GM03348 (cell line): ENCODE measurements around the gene NDUFB10.

ENCODE experiments used
- DNase-seq: peaks from one replicate; pipeline ENCODE4 v3.0.0; 2012; ENCODE audit warnings: low spot score

The NDUFB10 gene

DNA sequence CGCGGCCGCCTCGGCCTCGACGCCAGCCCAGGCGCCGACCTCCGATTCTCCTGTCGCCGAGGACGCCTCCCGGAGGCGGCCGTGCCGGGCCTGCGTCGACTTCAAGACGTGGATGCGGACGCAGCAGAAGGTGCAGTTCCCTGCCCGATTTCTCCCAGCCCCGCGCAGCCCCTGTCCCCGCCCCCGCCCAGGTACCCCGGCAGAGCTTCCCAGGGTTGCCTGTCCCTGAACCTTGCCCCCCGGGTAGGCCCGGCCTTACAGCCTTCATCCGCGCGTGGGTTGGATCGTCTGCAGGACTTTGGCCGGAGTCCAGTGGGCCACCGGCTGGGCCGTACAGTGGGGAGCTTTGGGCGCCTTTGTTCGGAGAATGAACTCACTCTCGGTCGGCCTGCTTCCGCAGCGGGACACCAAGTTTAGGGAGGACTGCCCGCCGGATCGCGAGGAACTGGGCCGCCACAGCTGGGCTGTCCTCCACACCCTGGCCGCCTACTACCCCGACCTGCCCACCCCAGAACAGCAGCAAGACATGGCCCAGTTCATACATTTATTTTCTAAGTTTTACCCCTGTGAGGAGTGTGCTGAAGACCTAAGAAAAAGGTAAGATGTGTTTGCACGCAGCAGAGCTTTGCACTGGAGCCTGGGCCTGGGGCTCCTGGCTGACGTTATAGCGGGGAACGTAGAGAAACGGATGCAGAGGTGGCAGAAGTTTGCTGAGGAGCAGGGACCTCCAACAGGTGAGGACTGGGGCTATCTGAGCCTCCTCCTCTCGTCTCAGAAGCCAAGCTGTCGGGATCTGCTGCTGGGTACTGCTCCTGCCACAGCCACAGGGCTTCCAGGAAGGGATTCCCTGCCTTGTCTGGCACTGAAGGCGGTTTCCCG lies 25.2 kb downstream of the NDUFB10 start:
- DNase-seq = peak; percentile 31

DNA sequence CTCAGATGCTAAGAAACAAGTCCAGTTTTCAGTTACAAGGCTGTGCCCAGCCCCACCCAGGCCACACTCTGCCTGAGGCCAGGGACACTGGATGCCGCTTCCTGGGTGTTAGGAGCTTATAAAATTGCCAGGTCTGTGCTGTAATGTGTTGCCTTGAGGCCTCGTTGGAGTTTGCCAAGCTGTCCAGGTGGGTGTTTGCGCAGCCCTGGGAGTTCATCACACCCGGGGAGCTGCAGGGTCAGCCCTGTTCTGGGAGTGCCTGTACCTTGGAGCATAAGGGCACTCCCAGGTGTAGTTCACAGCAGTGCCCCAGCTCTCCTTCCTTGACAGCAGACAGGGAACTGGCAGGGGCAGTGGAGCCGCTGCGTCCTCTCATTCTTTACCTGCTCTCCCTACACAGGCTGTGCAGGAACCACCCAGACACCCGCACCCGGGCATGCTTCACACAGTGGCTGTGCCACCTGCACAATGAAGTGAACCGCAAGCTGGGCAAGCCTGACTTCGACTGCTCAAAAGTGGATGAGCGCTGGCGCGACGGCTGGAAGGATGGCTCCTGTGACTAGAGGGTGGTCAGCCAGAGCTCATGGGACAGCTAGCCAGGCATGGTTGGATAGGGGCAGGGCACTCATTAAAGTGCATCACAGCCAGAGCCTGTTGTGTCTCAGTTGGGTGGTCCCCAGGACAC lies 26.3 kb downstream of the NDUFB10 start:
- DNase-seq = no peak

DNA sequence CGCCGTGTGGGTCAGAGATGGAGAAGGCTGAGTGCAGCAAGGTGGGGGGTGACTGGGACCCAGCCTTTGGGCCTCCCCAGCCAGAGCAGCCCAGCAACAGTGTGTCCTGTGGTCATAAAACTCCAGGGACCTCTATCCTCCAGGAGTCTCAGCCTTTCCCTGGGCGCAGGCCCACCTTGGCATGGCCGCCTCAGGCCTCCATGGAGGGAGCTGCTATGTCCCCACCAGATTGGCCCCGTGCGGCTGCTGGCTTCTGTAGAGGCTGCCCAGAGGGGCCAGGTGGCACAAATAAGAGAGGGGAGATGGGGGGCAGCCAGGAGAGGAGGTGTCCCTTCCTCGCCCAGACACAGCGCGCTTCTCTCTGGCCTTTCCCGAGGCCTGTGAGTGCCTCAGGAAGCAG lies 27.9 kb downstream of the NDUFB10 start:
- no peak for DNase-seq

DNA sequence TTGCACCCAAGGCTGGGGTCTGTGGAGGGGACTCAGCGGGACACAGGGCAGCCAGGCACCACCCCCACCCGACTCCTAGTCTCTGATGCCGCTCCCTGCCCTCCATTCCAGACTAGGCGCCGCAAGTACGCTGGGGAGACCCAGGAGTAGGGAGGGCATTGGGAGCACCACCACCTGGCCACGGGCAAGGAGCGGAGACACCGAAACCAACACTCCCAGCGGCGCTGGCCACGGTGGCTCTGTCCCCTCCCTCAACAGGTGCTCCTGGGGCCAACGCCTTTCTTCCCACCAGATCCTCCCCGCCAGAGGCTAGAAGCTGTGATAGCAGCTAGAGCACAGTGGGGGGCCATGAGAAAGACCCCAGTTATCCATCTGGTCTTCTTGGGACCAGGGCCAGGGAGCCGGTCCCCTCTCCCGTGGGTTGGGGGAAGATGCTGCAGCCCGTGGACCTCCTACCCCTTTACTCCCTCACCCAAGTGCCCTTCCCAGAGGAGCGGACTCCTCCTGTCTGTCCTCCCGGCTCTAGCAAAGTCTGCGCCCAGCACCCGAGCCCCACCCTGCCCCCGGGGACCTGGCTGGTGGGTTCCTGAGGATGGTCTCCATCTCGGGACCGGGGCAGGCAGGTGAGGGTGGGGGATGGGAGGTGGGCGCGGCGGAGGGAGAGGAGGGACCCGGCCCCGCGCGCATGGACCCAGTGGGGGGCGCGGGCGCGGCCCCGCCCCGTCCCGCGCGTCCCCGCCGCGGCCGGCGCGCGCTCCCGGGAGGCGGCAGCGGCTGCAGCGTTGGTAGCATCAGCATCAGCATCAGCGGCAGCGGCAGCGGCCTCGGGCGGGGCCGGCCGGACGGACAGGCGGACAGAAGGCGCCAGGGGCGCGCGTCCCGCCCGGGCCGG lies 30.1 kb downstream of the NDUFB10 start, which contains the start of gene SYNGR3:
TSS of gene SYNGR3 (plus strand) at position 762 of the 892 bp plus-strand sequence. CDS start 133 bp downstream, outside the sequence.
- peak; percentile 47 for DNase-seq

DNA sequence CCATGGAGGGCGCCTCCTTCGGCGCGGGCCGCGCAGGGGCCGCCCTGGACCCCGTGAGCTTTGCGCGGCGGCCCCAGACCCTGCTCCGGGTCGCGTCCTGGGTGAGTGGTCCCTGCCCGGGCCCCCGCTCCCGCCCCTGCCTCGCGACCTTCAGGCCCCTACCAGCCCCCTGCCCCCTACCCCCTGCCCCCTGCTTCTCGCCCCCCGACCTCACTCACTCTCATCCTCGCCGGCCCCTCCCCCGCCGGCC lies 30.7 kb downstream of the NDUFB10 start:
- DNase-seq = no peak

DNA sequence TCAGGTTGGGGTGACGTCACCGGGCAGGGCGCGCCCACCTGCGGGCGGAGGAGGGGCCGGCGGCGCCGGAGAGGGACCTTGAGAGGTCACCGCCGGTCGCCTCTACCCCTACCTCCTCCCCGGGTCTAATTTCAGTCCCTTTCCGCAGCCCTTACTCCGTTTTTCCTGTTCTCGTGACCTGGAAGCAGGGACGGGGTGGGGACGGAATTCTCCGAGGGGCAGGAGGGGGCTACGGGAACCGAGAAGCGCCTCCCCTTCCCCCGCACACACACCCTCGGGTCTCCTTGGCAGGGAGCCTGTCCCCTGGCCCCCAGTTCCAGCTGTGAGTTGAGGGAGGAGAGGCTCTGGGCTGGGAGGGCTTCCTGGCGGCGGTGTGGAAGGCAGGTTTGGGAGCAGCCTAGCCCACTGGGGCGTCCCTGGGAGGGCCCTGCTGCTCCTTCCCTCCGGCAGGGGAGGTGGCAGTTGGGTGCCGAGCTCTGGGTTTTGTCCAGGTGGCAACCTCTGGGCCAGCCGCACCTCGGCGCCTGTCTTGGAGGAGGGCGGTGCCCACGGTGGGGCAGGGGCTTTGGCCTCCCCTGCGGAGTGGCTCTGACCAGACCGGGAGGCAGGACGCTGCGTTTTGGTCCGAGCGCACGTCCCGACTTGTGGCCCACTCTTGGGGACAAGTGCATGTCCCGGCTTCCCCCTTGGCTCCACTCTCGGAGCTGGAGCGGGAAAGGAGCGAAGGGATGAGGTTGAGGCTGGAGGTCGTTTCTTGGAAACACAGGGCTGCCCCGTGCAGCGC lies 31.2 kb downstream of the NDUFB10 start:
- DNase-seq = no peak

DNA sequence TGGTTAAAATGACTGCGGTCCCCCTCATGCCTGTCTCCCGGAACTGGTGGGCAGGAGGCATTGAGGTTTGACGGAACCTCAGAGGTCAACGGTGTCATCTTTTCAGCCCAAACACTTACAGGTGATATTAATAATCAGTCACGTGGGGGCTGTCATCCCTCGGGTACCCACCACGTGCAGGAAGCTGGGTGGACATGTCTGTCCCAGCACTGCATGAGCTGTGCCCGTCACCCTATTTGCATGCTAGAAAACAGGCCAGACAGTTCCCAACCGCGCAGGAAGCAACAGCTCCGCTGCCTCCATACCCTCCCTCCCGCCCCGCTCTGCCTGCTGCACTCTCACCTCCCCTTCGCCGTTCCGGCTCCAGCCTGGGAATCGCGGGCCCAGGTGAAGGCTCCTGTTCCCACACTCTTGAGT lies 31.8 kb downstream of the NDUFB10 start:
- no peak for DNase-seq

DNA sequence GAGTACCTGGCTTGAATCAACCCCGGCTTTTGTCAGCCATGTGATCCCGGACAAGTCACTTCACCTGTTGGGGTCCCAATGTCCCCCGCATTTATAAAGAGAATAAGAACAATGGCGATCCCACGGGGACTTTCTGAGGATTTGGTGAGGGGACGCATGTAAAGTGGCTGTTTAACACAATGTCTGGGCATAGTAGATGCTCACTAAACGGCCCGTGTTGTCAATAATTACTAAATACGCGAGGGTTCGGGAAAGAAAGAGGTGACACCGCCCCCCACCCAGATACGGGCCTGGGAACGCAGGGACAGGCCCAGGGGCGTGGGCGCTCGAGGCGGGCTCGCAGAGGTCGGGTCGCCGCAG lies 32.2 kb downstream of the NDUFB10 start:
- no peak for DNase-seq

DNA sequence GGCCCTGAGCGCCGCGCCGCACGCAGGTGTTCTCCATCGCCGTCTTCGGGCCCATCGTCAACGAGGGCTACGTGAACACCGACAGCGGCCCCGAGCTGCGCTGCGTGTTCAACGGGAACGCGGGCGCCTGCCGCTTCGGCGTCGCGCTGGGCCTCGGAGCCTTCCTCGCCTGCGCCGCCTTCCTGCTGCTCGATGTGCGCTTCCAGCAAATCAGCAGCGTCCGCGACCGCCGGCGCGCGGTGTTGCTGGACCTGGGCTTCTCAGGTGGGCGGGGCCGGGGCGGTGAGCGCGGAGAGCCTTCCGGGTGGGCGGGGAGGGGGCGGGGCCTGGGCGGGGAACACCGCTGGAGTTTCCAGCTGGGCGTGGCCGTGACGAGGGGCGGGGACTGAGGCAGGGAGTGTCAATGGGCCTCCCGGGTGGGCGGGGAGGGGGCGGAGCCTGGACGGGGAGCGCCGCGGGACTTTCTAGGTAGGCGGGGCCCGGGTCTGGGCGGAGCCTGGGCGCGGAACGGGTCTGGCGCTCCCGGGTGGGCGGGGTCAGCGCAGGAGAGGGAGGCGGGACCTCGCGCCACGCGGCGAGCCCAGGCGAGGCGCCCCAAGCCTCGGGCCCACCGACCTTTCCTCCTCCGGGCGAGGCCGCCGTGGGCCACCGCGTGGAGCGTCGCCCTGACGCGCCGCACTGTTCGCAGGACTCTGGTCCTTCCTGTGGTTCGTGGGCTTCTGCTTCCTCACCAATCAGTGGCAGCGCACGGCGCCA lies 32.8 kb downstream of the NDUFB10 start:
- peak; percentile 97 for DNase-seq

DNA sequence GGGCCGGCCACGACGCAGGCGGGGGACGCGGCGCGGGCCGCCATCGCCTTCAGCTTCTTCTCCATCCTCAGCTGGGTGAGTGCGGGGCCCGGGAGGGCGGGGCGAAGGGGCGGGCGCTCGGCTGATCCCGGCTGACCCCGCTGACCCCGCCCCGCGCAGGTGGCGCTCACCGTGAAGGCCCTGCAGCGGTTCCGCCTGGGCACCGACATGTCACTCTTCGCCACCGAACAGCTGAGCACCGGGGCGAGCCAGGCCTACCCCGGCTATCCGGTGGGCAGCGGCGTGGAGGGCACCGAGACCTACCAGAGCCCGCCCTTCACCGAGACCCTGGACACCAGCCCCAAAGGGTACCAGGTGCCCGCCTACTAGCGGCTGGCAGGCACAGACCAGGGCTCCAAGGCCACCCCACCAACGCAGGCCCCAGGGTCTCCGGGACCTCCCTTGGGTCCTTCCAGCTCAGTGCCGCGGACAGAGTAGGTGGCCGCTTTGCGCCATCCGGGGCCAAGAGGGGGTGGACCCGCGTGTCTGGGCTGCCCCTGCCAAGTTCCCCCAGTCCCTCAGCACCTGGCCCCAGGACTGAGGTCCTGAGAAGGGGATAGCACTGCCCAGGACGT lies 33.5 kb downstream of the NDUFB10 start:
- DNase-seq = no peak

DNA sequence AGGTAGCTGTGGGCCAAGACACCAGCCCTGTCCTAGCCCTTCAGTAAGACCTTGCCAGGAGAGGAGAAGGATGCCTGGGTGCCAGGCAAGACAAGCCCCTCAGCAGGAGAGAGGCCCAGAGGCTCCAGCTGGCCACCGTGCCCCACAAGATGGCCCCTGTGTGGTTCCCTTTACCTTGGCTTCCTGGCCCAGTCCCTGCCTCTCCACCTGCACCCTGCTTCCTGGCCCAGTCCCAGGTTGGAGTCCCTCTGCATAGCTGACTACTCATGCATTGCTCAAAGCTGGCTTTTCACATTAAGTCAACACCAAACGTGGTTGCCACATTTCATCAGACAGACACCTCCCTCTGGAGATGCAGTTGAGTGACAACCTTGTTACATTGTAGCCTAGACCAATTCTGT lies 34.4 kb downstream of the NDUFB10 start:
- DNase-seq = no peak

DNA sequence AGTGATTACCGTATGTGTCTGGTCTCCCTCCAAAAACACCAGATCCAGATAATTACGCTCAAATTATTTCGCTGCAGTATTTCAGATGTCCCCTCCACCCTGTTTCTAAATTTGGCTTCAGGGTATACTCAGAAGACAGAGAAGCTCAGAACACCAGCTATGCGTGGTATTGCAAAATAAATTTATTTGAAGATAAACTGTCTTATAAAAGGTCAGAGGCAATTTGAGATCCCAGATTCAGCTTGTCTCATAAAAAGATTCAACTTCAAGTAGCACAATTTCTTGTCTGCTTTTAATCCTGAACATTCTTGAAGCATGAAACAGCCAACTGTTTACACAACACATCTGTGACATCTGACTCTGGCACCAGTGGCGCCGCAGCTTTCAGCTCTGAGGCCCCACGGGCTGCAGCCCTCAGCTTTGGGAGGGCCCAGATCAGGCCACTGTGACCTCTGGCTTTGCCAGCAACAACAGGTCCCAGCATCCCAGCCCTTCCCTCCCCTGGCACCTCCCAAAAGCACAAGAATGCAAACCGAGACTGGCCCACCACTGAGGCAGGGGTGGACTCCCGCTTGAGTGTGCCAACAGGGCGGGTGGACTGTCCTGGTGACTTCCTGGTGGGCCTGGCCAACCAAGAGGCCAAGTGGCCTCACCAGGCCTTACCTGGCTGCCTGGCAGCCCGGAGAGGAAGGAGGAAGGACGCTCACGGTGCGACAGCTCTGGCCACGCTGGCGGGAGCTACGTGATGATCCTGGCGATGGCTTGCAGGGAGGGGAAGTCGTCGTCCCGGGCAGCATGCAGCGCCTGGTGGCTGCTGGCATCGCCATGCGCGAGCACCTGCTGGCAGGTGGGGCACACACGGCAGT lies 38.4 kb downstream of the NDUFB10 start:
- peak; percentile 49 for DNase-seq

DNA sequence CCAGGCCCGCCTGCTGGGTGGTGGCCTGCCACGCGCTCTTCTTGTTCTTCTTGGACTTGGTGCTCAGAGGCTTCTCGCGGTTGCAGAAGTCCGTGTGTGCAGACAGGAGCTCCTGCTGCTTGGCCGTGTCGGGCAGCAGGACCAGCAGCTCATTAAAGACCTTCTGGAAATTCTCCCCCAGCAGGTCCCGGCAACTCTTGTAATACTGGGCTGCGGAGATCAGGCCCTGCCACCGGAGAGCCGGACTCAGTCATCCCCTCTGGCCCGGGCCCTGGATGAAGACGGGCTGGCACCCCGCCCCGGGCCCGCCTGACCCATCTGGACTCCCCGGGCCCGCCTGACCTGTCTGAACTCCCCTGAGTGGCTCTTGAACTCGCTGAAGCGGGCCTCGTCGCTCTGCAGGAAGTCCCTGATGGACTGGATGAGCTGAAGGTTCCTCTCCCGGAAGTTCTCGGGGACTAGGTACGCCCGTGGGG lies 39.1 kb downstream of the NDUFB10 start:
- no peak for DNase-seq

DNA sequence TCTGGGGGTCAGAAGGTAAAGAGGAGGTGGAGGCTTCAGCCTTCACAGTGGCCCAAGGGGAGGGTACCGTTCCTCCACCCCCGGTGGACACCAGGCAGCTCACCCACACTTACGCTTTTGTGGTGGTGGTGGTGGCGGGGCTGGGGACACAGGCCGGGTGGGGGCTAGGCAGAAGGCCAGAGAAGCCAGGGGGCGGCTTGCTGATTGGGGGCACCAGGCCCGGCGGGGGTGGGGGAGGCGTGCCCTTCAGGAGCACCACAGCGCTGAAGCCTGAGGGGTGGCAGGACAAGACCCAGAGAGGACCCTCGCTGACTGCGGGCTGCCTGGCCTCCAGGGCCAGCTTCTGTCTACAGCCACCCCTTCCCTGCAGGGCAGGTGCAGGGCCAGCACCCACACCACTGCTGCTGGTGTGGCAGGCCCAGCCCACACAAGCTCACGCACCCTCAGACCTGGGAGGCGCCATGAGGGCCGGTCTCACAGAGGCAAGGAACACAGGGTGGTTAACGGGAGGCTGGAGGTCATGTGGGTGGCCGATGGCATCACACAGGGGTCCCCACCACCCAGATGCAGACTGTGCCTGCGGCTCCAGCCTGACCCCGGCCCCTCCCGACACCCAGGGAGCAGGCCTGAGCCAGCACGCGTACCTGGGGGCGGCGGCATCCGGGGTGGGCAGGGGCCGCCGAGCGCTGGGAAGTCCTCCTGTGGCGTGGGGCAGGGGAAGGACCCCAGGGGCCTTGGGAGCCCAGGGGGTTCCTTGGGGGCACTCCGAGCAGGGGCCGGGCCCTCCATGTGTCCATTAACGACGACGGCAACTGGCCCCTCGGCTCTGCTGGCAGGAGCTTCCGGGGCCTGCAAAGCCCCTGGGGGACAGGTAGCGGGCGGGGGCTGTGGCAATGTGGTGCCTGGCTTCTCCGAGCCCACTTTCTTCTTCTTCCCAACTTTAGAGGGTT lies 39.8 kb downstream of the NDUFB10 start:
- DNase-seq = no peak

DNA sequence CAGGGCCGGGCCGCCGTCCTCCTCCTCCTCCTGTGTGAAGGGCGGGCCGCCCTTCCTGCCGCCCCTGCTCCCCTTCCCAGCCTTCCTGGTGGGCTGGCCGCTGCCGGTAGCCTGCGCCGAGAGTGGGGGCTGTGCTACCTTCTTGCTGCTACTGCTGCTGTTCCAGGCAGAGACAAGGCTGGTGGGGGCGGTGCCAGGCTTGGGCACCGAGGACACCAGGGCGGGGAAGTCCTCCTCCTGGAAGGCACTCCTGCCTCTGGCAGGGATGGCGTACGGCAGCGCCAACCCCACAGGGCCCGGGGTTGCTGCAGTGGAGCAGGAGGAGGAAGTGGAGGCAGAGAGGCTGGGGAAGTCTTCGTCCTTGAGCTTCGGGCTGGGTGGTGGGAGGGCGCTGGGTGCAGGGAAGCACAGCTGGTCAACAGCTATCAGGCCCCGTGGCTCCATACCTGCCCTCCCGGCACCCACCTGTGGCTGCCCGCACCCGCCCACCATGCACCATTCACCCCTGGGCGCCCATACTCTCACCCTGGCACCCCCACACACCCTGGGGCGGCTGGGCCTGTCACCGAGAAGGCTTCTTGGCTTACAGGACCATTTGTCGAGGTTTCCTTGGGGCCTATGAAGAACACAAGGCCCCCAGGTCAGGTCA lies 40.7 kb downstream of the NDUFB10 start:
- DNase-seq = no peak

DNA sequence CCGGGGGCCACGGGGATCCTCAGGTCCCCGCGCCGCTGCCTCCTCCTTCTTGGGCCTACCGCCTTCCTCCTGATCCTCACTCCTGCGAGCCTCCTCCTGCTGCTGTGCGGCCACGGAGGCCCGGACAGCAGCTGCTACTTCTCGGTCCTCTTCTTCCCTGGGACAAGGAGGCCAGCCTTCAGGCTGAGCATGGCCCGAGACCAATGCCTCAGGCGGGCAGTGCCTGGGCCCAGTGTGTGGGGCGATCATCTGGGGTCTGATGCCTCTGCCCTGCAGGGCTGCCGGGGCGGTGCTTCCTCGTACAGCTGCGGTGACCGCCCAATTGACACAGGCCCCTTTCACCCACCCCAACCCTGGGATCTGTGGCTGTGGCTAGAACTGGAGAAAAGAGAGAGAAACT lies 41.7 kb downstream of the NDUFB10 start:
- DNase-seq = no peak

DNA sequence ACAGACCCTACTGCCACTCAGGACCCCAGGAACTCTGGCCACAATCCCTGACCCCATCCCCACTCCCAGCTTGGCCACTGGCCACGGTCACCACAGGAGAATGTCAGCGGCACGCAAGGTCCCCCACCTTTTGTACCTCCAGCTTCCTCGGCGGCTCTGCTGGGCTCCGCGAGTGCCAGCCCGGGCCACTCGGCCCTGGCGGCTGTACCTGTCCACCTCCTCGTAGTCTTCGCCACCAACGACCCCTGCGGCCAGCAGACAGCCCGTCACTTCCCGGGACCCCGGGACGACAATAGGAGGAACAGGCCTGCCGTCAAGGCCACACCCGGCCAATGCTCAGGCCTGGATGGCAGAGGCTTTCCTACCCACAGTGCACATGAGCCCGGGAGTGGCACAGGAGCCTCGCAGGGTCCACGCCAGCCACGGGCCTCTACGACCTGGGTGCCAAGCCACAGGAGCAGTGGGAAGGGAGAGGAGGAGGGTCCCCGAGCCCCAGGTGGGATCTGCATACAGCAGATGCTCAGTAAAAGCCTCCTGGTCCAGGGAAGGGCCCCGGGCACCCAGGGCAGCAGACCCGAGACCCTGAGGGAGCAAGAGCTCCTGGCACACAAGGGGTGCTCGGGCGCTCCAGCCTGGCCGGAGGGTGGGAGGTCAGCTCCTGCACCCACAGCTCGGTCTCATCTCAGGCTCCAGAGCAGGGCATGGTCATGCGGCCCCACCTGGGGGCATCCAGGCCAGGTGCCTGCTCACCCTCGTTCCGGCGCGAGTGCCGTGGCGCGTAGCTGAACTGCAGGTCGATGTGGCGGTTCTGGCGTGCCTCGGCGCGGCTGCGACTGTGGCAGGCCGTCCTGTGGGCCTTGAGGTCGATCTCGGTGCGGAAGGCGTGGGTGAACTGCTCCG lies 42.4 kb downstream of the NDUFB10 start:
- DNase-seq = no peak
